GM12878 (cell line): Measurements from ENCODE around the gene SPATA20. TPM values are rescaled to one million over a fixed set of nuclear protein-coding genes. Genes with fewer than 3 reads are reported as not detected.

ENCODE experiments used
- ATAC-seq: fragments of 200-7000 bp; cut with Tn5 transposase; 3 replicates; pipeline ENCODE4 v1.9.1; 2020; ENCODE audit warnings: mild to moderate bottlenecking, moderate library complexity
- BruUV-seq: library from RNA; stranded (reverse); fragments of 400-500 nt; replicated peaks from 2 replicates; lab custom pipeline; 2021; lab: Mats Ljungman, UMichigan
- CTCF ChIA-PET: fragments of 300-600 bp; sonication (Branson Sonifier 250); formaldehyde crosslinking; extraction: SDS; loops from one replicate; lab custom pipeline; 2021; ENCODE audit warnings: inconsistent platforms; lab: Yijun Ruan, JAX
- POLR2A ChIA-PET: fragments of 350-600 bp; formaldehyde crosslinking; extraction: SDS; loops from one replicate; lab custom pipeline; 2021; ENCODE audit warnings: inconsistent platforms; lab: Charles Lee
- RAD21 ChIA-PET: fragments of 300-600 bp; sonication (Branson Sonifier 250); formaldehyde crosslinking; loops from one replicate; lab custom pipeline; 2023; ENCODE audit warnings: antibody characterized with exemption; ENCODE audit not compliant: unreplicated experiment; lab: Charles Lee
- SMC1A ChIA-PET: fragments of 300-600 bp; sonication (Branson Sonifier 250); formaldehyde crosslinking; loops from one replicate; lab custom pipeline; 2023; ENCODE audit not compliant: unreplicated experiment, uncharacterized antibody; lab: Charles Lee
- DNase-seq: peaks from one replicate; pipeline ENCODE4 v3.0.0-alpha.2; 2011; ENCODE audit warnings: low read depth, low spot score
- FAIRE-seq: peaks from 3 replicates; lab custom pipeline; 2011; peaks lifted over from hg19 to GRCh38; lab: Jason Lieb, UNC
- H2AFZ ChIP-seq: 2 replicates; pipeline ENCODE4 v1.6.0; 2011; ENCODE audit warnings: low read depth, low read length, control low read depth; ENCODE audit not compliant: control insufficient read depth
- H3K27ac ChIP-seq: 2 replicates; pipeline ENCODE4 v1.5.1; 2011; ENCODE audit warnings: control low read depth; ENCODE audit not compliant: control insufficient read depth, insufficient read depth
- H3K27me3 ChIP-seq, 2 experiments: replicated peaks in 1 of 2; 2 replicates each; pipeline versions ENCODE4 v1.6.0 to v1.6.1; 2011; ENCODE audit warnings: low read length in 1 of 2; ENCODE audit not compliant: control insufficient read depth in 2 of 2, insufficient read depth in 2 of 2
- H3K36me3 ChIP-seq, 2 experiments: 2 replicates each; pipeline ENCODE4 v1.5.1; 2011; ENCODE audit warnings: low read length in 1 of 2; ENCODE audit not compliant: control insufficient read depth in 2 of 2, insufficient read depth in 2 of 2
- H3K4me1 ChIP-seq: 2 replicates; pipeline ENCODE4 v1.6.1; 2011; ENCODE audit warnings: mild to moderate bottlenecking, low read length, moderate library complexity, mixed read lengths; ENCODE audit not compliant: control insufficient read depth, insufficient read depth
- H3K4me2 ChIP-seq: 2 replicates; pipeline ENCODE4 v1.6.0; 2011; ENCODE audit warnings: control low read depth; ENCODE audit not compliant: control insufficient read depth, insufficient read depth
- H3K4me3 ChIP-seq: fragments of 200-600 bp; sonication (generic); 2 replicates; pipeline ENCODE4 v1.5.1; 2016
- H3K79me2 ChIP-seq: 2 replicates; pipeline ENCODE4 v1.6.0; 2011; ENCODE audit warnings: low read length; ENCODE audit not compliant: control insufficient read depth, insufficient read depth
- H3K9ac ChIP-seq: 2 replicates; pipeline ENCODE4 v1.8.0; 2011; ENCODE audit warnings: low read length, control low read depth, mixed read lengths; ENCODE audit not compliant: control insufficient read depth, insufficient read depth
- H3K9me3 ChIP-seq: replicated peaks from 3 replicates; pipeline ENCODE4 v1.5.1; 2011; ENCODE audit warnings: mild to moderate bottlenecking, low read length; ENCODE audit not compliant: control insufficient read depth, insufficient read depth
- H4K20me1 ChIP-seq: 2 replicates; pipeline ENCODE4 v1.6.0; 2011; ENCODE audit not compliant: control insufficient read depth, insufficient read depth
- FOXK2 ChIP-seq: fragments of 450-650 bp; IDR thresholded peaks from 2 replicates; pipeline ENCODE4 v1.6.1; 2017; ENCODE audit warnings: mild to moderate bottlenecking, moderate library complexity
- NR2F1 ChIP-seq: fragments of 450-650 bp; conservative IDR thresholded peaks from 2 replicates; pipeline ENCODE4 v1.6.1; 2017; ENCODE audit warnings: mild to moderate bottlenecking
- POLR2AphosphoS5 ChIP-seq: IDR thresholded peaks from 2 replicates; pipeline ENCODE4 v1.6.1; 2011; ENCODE audit warnings: mild to moderate bottlenecking, low read length, inconsistent platforms
- RUNX3 ChIP-seq: IDR thresholded peaks from 2 replicates; pipeline ENCODE4 v1.6.1; 2012; ENCODE audit warnings: low read length, inconsistent platforms
- SMARCA5 ChIP-seq: fragments of 450-650 bp; IDR thresholded peaks from 2 replicates; pipeline ENCODE4 v1.6.1; 2017; ENCODE audit warnings: mild to moderate bottlenecking
- SREBF2 ChIP-seq: IDR thresholded peaks from 2 replicates; pipeline ENCODE4 v1.6.1; 2012; ENCODE audit warnings: mild to moderate bottlenecking, low read length
- YBX1 ChIP-seq: fragments of 450-650 bp; IDR thresholded peaks from 2 replicates; pipeline ENCODE4 v1.6.1; 2016; ENCODE audit warnings: antibody characterized with exemption
- WGBS: methylation state at CpG from one replicate; pipeline ENCODE4 v1.1.6; 2016; ENCODE audit warnings: low lambda C conversion rate; ENCODE audit not compliant: insufficient replicate concordance, insufficient coverage; ENCODE audit errors: missing lambda C conversion rate; 5-methylcytosine and 5-hydroxymethylcytosine counted together
- in situ Hi-C: fragments of 300-500 bp; cut with MboI; formaldehyde crosslinking; loops from 9 replicates; pipeline ENCODE4 v1.14.3; 2018; ENCODE audit warnings: mixed read lengths
- intact Hi-C: fragments of 100-400 bp; cut with micrococcal nuclease; formaldehyde crosslinking; loops from one replicate; pipeline ENCODE4 v1.14.2; 2022; ENCODE audit not compliant: unreplicated experiment
- polyA plus RNA-seq, 11 experiments: library from polyadenylated mRNA; depleted of rRNA in 4 of 11; unstranded in 6 of 11; stranded (reverse) in 5 of 11; fragments of >200 nt; fragmentation: Nextera tagmentation in 4 of 11; fragmentation: Illumina TruSeq in 1 of 11; extraction: Ambion mirVana in 4 of 11; extraction: Trizol in 1 of 11; gene quantifications; 1 replicate in 1 of 11; 2 replicates in 10 of 11; pipeline versions ENCODE4 v1.2.1 to v1.2.3, GENCODE V29; 2011 to 2016; ENCODE audit warnings: inconsistent platforms in 2 of 11, missing spikeins in 2 of 11, low read depth in 1 of 11
- total RNA-seq, 4 experiments: library from RNA; depleted of rRNA in 3 of 4; stranded (reverse); fragments of >200 nt in 3 of 4; fragmentation: Illumina TruSeq in 1 of 4; extraction: Trizol in 1 of 4; gene quantifications; 2 replicates each; pipeline versions ENCODE4 v1.2.1 to v1.2.3, GENCODE V29; 2013 to 2021
- TF ChIP-seq, protein P1 (sequence below): fragments of 450-650 bp; IDR thresholded peaks from 2 replicates; pipeline ENCODE4 v1.6.1; 2017; ENCODE audit warnings: low read depth, mild to moderate bottlenecking, moderate library complexity
- TF ChIP-seq, protein P2 (sequence below): IDR thresholded peaks from 2 replicates; pipeline ENCODE4 v1.6.1; 2012; ENCODE audit warnings: improper control_type of control experiment, low read depth, low read length; ENCODE audit not compliant: insufficient replicate concordance

The SPATA20 gene
- total and polyA plus RNA-seq, 10 of the 15 experiments (the other 5 are each of a cell fraction or from before 2014, with no cell fraction given): 2.1 to 69.8 (median 26.6) TPM

- no TSS peak for BruUV-seq
- Histone ChIP-seq H3K4me3 (no peak overlapping the region), H3K27me3 (no peaks in the 10 kb centered on the region), H4K20me1 (no peaks in the 10 kb centered on the region), H3K9ac (no peak overlapping the region), H3K4me2 (no peak overlapping the region), H3K9me3 (no peaks in the 10 kb centered on the region), H3K4me1 (no peaks in the 10 kb centered on the region), H3K27ac (no peak overlapping the region), H3K79me2 (no peaks in the 10 kb centered on the region), H2AFZ (no peak overlapping the region), H3K36me3 (no peaks in the 10 kb centered on the region)
- no peak for TF ChIP-seq FOXK2
- FAIRE-seq (no peak), DNase-seq (no peak), ATAC-seq (no peak)
- intact Hi-C loops (no loop called here), in situ Hi-C loops (no loop called here)
- ChIA-PET RAD21 (no interaction called here), POLR2A (interaction anchor here (0.9 kb wide), 1 partner anchor 101 kb away, joined by 12 read pairs; the partner anchor contains the start of gene LRRC59), CTCF (interaction anchor here (0.9 to 1.2 kb wide), 2 partner anchors 12 to 19 kb away, joined by 3 to 5 read pairs; no protein-coding TSS in a partner anchor), SMC1A (no interaction called here)
- 53% methylated on average over 7 of the region's 7 CpGs for WGBS
These were observed 48.7 kb upstream of the SPATA20 start for GRCh38 chr17:50498021-50498874.

DNA sequence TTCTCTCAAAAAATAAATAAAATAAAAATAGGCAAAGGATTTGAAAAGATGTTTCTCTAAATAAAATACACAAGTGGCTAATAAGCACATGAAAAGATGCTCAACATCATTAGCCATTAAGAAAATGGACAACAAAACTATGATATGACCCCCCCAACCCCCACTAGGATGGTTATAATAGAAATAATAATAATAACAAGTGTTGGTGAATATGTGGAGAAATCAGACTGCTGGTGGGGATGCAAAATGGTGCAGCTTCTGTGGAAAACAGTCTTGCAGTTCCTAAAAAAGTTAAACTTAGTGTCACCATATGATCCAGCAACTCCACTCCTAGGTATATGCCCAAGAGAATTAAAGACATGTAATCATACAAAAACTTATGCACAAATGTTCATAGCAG is 47.7 kb upstream of the SPATA20 start:
- ChIA-PET CTCF (interaction anchor here (1.2 kb wide), 1 partner anchor 13 kb away, joined by 3 read pairs; no protein-coding TSS in a partner anchor), RAD21 (interaction anchor here (0.6 kb wide), 1 partner anchor 16 kb away, joined by 3 read pairs; no protein-coding TSS in a partner anchor), SMC1A (no interaction called here), POLR2A (no interaction called here)
- no peak for FAIRE-seq
- in situ Hi-C loops: no loop called here
- H3K27ac ChIP-seq: no peak overlapping the region
- no peaks in the 10 kb centered on the region for H3K9me3 ChIP-seq
- no peaks in the 10 kb centered on the region for H3K79me2 ChIP-seq
- H3K9ac ChIP-seq: no peak overlapping the region
- no peaks in the 10 kb centered on the region for H3K4me1 ChIP-seq
- H2AFZ ChIP-seq: no peak overlapping the region
- BruUV-seq: no TSS peak
- no peak overlapping the region for H3K4me3 ChIP-seq
- no peak overlapping the region for H3K4me2 ChIP-seq
- H3K36me3 ChIP-seq: no peaks in the 10 kb centered on the region
- no peaks in the 10 kb centered on the region for H4K20me1 ChIP-seq
- no peak for DNase-seq
- ATAC-seq: no peak
- H3K27me3 ChIP-seq: no peaks in the 10 kb centered on the region
- intact Hi-C loops: no loop called here
- TF ChIP-seq SREBF2: no peak
- no peak for TF ChIP-seq SMARCA5
- TF ChIP-seq, protein P1, sequence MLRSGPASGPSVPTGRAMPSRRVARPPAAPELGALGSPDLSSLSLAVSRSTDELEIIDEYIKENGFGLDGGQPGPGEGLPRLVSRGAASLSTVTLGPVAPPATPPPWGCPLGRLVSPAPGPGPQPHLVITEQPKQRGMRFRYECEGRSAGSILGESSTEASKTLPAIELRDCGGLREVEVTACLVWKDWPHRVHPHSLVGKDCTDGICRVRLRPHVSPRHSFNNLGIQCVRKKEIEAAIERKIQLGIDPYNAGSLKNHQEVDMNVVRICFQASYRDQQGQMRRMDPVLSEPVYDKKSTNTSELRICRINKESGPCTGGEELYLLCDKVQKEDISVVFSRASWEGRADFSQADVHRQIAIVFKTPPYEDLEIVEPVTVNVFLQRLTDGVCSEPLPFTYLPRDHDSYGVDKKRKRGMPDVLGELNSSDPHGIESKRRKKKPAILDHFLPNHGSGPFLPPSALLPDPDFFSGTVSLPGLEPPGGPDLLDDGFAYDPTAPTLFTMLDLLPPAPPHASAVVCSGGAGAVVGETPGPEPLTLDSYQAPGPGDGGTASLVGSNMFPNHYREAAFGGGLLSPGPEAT: no peak
- TF ChIP-seq YBX1: no peak
- TF ChIP-seq NR2F1: no peak
- TF ChIP-seq, protein P2, sequence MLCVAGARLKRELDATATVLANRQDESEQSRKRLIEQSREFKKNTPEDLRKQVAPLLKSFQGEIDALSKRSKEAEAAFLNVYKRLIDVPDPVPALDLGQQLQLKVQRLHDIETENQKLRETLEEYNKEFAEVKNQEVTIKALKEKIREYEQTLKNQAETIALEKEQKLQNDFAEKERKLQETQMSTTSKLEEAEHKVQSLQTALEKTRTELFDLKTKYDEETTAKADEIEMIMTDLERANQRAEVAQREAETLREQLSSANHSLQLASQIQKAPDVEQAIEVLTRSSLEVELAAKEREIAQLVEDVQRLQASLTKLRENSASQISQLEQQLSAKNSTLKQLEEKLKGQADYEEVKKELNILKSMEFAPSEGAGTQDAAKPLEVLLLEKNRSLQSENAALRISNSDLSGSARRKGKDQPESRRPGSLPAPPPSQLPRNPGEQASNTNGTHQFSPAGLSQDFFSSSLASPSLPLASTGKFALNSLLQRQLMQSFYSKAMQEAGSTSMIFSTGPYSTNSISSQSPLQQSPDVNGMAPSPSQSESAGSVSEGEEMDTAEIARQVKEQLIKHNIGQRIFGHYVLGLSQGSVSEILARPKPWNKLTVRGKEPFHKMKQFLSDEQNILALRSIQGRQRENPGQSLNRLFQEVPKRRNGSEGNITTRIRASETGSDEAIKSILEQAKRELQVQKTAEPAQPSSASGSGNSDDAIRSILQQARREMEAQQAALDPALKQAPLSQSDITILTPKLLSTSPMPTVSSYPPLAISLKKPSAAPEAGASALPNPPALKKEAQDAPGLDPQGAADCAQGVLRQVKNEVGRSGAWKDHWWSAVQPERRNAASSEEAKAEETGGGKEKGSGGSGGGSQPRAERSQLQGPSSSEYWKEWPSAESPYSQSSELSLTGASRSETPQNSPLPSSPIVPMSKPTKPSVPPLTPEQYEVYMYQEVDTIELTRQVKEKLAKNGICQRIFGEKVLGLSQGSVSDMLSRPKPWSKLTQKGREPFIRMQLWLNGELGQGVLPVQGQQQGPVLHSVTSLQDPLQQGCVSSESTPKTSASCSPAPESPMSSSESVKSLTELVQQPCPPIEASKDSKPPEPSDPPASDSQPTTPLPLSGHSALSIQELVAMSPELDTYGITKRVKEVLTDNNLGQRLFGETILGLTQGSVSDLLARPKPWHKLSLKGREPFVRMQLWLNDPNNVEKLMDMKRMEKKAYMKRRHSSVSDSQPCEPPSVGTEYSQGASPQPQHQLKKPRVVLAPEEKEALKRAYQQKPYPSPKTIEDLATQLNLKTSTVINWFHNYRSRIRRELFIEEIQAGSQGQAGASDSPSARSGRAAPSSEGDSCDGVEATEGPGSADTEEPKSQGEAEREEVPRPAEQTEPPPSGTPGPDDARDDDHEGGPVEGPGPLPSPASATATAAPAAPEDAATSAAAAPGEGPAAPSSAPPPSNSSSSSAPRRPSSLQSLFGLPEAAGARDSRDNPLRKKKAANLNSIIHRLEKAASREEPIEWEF: no peak
- no peak for TF ChIP-seq RUNX3
- TF ChIP-seq POLR2AphosphoS5: no peak
